ENCODE data around the gene RAB3C.

The RAB3C gene

DNA sequence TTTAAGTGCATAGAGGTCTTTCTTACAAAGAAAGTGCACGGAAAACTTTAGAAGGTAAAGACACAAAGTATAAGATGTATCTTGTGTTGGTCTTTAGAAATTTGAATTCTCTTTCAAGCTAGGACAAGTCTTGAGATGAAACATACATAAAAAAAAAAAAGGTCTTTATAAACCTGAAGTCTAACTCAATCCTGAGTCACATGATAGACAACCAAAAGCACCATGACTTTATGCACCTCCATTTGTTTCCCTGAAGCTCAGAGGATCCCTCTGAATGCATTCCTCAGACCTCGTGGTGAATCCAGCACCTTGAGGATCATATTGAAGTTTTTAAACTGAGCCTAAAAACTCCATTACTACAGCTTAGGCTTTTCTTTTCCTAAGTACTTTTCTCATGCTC lies 91.8 kb downstream of the RAB3C start:
- Histone ChIP-seq H3K4me1 (ENCODE audit: insufficient read depth, poor library complexity, severe bottlenecking) (no peaks in the 10 kb centered on the region), H3K36me3 (ENCODE audit: low read depth) (no peaks in the 10 kb centered on the region), H3K9me3 (ENCODE audit: severe bottlenecking) (no peaks in the 10 kb centered on the region), H3K27me3 (ENCODE audit: insufficient read depth, poor library complexity, severe bottlenecking) (peaks cover 57% of the 10 kb centered on the region), H3K4me3 (ENCODE audit: severe bottlenecking) (no peak overlapping the region), H3K27ac (ENCODE audit: poor library complexity, severe bottlenecking) (no peak overlapping the region)
- TF ChIP-seq, protein P1, sequence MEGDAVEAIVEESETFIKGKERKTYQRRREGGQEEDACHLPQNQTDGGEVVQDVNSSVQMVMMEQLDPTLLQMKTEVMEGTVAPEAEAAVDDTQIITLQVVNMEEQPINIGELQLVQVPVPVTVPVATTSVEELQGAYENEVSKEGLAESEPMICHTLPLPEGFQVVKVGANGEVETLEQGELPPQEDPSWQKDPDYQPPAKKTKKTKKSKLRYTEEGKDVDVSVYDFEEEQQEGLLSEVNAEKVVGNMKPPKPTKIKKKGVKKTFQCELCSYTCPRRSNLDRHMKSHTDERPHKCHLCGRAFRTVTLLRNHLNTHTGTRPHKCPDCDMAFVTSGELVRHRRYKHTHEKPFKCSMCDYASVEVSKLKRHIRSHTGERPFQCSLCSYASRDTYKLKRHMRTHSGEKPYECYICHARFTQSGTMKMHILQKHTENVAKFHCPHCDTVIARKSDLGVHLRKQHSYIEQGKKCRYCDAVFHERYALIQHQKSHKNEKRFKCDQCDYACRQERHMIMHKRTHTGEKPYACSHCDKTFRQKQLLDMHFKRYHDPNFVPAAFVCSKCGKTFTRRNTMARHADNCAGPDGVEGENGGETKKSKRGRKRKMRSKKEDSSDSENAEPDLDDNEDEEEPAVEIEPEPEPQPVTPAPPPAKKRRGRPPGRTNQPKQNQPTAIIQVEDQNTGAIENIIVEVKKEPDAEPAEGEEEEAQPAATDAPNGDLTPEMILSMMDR (IDR thresholded peaks at IDR 0.05; ENCODE audit: poor library complexity, severe bottlenecking), result no peak
- DNase-seq (ENCODE audit: low spot score) (no peak), ATAC-seq (ENCODE audit: low read depth) (no peak)

DNA sequence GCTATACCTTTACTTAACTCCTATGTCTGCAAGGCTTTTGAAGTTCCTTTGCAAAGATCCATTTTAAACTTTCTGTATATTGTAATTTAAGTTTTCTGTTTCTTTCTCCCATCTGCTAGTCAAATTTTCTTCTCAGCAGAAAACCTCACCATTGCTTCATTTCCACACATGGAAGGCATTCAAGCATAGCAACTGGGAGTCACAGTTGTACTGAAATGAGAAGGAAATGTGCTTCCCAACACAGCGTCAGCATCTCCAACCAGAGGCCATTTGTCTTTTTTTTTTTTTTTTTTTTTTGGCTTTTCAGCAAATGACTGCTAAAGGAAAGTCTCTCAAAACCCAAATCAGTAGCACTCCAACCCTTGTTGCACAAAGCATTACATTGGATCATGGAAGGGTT lies 92.5 kb downstream of the RAB3C start:
- Histone ChIP-seq H3K27ac (ENCODE audit: poor library complexity, severe bottlenecking) (no peak overlapping the region), H3K27me3 (ENCODE audit: insufficient read depth, poor library complexity, severe bottlenecking) (peaks cover 57% of the 10 kb centered on the region), H3K36me3 (ENCODE audit: low read depth) (no peaks in the 10 kb centered on the region), H3K9me3 (ENCODE audit: severe bottlenecking) (no peaks in the 10 kb centered on the region), H3K4me1 (ENCODE audit: insufficient read depth, poor library complexity, severe bottlenecking) (no peaks in the 10 kb centered on the region), H3K4me3 (ENCODE audit: severe bottlenecking) (no peak overlapping the region)
- TF ChIP-seq, protein P1 (IDR thresholded peaks at IDR 0.05; ENCODE audit: poor library complexity, severe bottlenecking), result no peak
- DNase-seq (ENCODE audit: low spot score) (no peak), ATAC-seq (ENCODE audit: low read depth) (no peak)

DNA sequence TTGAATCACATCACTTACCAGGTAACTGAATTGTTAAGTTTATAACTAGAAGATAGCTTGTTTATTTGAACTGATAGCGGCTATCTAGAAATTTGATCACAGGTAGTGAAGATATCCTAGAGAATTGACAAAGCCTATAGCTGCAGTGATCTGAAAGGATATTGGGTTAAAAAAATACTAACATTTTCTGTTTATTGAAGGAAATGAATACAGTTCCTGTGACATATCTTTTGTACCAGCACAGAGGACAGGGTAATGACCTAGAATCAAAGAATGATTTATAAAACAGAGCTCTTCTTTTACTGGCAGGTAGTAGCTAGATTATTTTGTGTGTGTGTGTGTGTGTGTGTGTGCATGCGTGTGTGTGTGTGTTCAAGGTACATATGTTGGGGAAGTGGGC lies 94.8 kb downstream of the RAB3C start:
- ATAC-seq (ENCODE audit: low read depth), result no peak
- no peak overlapping the region for H3K27ac ChIP-seq (ENCODE audit: poor library complexity, severe bottlenecking)
- H3K9me3 ChIP-seq (ENCODE audit: severe bottlenecking), result no peaks in the 10 kb centered on the region
- no peak overlapping the region for H3K4me3 ChIP-seq (ENCODE audit: severe bottlenecking)
- TF ChIP-seq, protein P1 (IDR thresholded peaks at IDR 0.05; ENCODE audit: poor library complexity, severe bottlenecking), result no peak
- H3K36me3 ChIP-seq (ENCODE audit: low read depth), result no peaks in the 10 kb centered on the region
- no peak for DNase-seq (ENCODE audit: low spot score)
- no peaks in the 10 kb centered on the region for H3K4me1 ChIP-seq (ENCODE audit: insufficient read depth, poor library complexity, severe bottlenecking)
- H3K27me3 ChIP-seq (ENCODE audit: insufficient read depth, poor library complexity, severe bottlenecking), result peaks cover 40% of the 10 kb centered on the region

GRCh38 chr5:58680503-58680902 lies 97.6 kb downstream of the RAB3C start:
- TF ChIP-seq, protein P1 (IDR thresholded peaks at IDR 0.05; ENCODE audit: poor library complexity, severe bottlenecking), result no peak
- no peaks in the 10 kb centered on the region for H3K9me3 ChIP-seq (ENCODE audit: severe bottlenecking)
- ATAC-seq (ENCODE audit: low read depth), result no peak

DNA sequence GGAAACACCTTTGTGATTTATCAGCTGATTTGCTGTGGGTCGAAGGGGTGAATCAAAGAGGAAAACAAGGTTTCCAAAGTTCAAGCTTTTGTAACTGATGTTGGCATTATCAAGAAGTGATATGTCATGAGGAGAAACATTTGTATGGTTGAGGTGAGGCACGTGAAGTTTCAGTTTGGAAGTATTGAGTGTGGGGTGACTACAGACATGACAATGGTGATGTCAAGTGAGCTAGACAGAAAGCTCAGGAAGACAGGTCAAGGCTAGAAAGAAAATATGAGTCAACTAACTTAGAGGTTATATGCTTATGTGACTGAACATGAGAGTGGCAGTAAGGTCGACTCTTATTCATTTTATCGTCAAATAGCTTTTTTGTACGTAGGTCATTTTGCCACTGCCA lies 99.1 kb downstream of the RAB3C start:
- DNase-seq (ENCODE audit: low spot score), result no peak
- H3K36me3 ChIP-seq (ENCODE audit: low read depth), result no peaks in the 10 kb centered on the region
- no peak overlapping the region for H3K27ac ChIP-seq (ENCODE audit: poor library complexity, severe bottlenecking)
- TF ChIP-seq, protein P1 (IDR thresholded peaks at IDR 0.05; ENCODE audit: poor library complexity, severe bottlenecking), result no peak
- no peaks in the 10 kb centered on the region for H3K9me3 ChIP-seq (ENCODE audit: severe bottlenecking)
- no peaks in the 10 kb centered on the region for H3K4me1 ChIP-seq (ENCODE audit: insufficient read depth, poor library complexity, severe bottlenecking)
- ATAC-seq (ENCODE audit: low read depth), result no peak
- no peak overlapping the region for H3K4me3 ChIP-seq (ENCODE audit: severe bottlenecking)
- peaks cover 25% of the 10 kb centered on the region for H3K27me3 ChIP-seq (ENCODE audit: insufficient read depth, poor library complexity, severe bottlenecking)

More at GRCh38 chr5:58680503-58680902, 97.6 kb downstream of the RAB3C start:
- no peak for DNase-seq (ENCODE audit: low spot score)
- H3K4me3 ChIP-seq (ENCODE audit: severe bottlenecking), result no peak overlapping the region
- H3K4me1 ChIP-seq (ENCODE audit: insufficient read depth, poor library complexity, severe bottlenecking), result no peaks in the 10 kb centered on the region
- H3K27me3 ChIP-seq (ENCODE audit: insufficient read depth, poor library complexity, severe bottlenecking), result peaks cover 23% of the 10 kb centered on the region
- no peak overlapping the region for H3K27ac ChIP-seq (ENCODE audit: poor library complexity, severe bottlenecking)
- no peaks in the 10 kb centered on the region for H3K36me3 ChIP-seq (ENCODE audit: low read depth)
